Measurements from ENCODE around the gene DTYMK. TPM values are rescaled to one million over a fixed set of nuclear protein-coding genes. Genes with fewer than 3 reads are reported as not detected.
A peak's percentile ranks its signal among the peaks of the same experiment; 100 is the strongest.

DTYMK gene
- total RNA-seq, 2 experiments from 2014 or later: 79.7 to 87.0 TPM

DNA sequence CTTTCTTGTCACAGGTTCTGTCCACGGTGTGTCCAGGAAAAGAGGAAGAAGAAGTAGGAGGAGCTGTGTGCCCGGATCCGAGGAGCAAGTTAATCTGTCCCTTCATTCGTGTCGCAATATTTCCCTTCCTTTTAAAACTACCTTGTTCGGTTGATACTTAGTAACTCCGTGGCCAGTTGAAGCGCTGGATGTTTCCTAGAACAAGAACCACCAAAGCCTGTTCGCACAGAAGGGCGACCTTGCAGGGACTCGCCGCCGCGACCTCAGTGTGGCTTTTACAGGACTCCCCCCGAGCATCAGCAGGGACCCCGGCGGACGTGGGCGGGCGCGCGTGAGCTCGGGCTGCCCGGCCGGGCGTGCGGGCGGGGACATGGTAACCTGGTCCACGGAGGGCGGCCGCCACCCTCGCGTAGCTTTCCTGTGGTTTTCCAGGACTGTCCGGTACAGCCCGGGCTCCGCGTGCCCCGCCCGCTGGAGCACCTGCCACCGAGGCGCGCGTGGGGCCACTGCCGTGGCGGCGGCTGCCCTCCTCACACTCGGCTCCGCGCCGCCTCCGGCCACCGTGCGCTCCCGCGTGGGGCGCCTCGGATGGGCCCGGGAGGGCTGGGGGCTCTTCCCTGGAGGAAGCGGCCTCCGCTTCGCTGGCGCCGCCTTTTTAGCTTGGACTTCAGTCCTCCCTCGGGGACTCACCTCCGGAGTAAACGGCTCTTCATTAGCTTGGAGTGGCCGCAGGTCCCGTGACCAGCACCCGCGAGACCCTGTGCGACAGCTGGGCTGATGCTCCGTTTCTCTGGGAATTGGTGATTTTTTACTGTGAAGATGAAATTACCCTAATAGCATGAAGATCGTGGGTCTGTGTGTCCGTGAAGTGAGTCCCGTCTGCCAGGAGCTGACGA is 38.6 kb upstream of the DTYMK start:
- Mint-ChIP-seq H3K27me3 (no peaks in the 10 kb centered on the region), H3K4me1 (peaks cover 6% of the 10 kb centered on the region), H3K36me3 (ENCODE audit: low read depth) (peaks cover 42% of the 10 kb centered on the region), H3K4me3 (no peak overlapping the region), H3K27ac (no peak overlapping the region), H3K9me3 (peaks cover 11% of the 10 kb centered on the region)
- no peak for DNase-seq
- ChIA-PET CTCF (no interaction called here), POLR2A (no interaction called here)

DNA sequence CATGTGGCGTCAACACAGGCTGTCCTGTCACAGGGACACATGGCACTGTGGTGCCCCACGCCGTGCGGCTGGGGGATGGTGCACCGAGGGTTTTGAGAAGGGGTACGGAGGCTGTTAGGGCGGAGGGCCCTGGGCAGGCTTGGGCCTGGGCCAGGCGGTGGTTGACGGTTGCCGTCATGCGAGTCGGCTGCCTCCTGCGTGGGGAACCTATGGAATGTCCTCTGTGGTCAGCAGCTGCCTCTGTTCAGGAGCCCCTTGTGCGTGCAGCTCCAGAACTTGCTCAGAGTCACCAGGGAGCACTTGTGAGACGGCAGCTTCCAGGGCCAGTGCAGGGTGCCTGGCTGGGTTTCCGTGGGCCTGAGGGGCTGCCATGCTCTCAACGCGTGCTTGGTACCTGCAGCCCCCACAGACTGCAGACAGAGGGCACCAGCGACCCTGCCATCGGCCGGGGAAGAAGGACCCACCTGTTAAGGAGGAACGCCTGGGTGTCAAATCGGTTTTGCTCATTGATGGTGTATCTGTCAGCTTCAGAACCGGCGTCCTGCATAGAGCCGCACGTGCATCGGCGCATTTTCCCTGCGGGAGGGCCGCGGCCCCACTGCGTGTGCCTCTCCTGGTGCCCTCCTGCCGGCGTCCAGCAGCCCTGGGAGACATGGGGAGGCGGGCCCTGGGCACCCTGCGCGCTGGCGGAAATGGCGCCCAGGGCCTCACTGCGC is 37.8 kb upstream of the DTYMK start:
- POLR2A ChIA-PET: no interaction called here
- Mint-ChIP-seq H3K27ac (no peak overlapping the region), H3K9me3 (peaks cover 11% of the 10 kb centered on the region), H3K27me3 (no peaks in the 10 kb centered on the region), H3K36me3 (ENCODE audit: low read depth) (peaks cover 43% of the 10 kb centered on the region), H3K4me1 (no peaks in the 10 kb centered on the region), H3K4me3 (no peak overlapping the region)
- no peak for DNase-seq
- CTCF ChIA-PET: no interaction called here

DNA sequence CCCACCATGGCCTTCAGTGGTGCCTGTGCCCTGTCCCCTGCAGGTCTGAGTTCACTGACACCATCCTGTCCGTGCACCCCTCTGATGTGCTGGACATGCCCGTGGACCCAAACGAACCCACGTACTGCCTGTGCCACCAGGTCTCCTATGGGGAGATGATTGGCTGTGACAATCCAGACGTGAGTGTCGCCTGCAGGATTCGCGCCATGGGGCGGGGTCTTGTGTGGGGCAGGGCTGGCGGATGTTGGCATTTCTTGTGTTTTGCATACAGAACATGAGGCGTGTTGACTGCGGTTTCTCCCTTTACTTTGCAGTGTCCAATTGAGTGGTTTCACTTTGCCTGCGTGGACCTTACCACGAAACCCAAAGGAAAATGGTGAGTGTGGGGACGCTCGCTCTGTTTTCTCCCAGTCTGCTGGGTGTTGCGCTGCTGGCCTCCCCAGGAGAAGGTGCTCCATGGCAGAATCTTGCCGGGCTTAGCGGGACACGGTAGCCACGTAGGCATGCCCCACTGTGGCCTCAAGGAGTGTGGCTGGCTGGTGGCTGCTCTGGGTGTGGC is 36.4 kb upstream of the DTYMK start:
- ChIA-PET POLR2A (no interaction called here), CTCF (interaction anchor here (1.3 kb wide), 1 partner anchor 156 kb away, joined by 4 read pairs; no protein-coding TSS in a partner anchor)
- H3K27ac Mint-ChIP-seq: no peak overlapping the region
- no peaks in the 10 kb centered on the region for H3K27me3 Mint-ChIP-seq
- peaks cover 43% of the 10 kb centered on the region for H3K36me3 Mint-ChIP-seq (ENCODE audit: low read depth)
- no peak for DNase-seq
- no peaks in the 10 kb centered on the region for H3K4me1 Mint-ChIP-seq
- peaks cover 11% of the 10 kb centered on the region for H3K9me3 Mint-ChIP-seq
- no peak overlapping the region for H3K4me3 Mint-ChIP-seq

DNA sequence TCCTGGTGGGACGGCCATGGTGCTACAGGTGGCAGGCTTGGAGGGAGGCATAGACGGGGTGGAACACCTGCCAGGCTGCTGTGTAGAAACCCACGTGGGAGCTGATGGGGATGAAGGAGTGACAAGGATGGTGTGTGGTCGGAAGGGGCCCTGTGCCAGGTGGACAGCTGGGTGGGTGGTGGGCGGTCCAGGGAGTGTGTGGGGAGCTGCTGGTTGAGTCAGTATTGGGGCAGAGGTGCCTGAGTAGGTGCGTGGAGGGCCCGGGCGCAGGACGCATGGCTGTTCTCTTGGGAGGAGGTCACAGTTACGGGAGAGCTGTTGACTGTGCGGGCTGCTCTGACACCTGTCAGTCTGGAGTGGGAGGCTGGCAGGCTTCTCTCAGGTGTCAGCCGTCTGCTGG is 35.2 kb upstream of the DTYMK start:
- no peak for DNase-seq
- Mint-ChIP-seq H3K36me3 (ENCODE audit: low read depth) (peaks cover 43% of the 10 kb centered on the region), H3K27me3 (no peaks in the 10 kb centered on the region), H3K9me3 (peaks cover 11% of the 10 kb centered on the region), H3K4me3 (no peak overlapping the region), H3K4me1 (peaks cover 2% of the 10 kb centered on the region), H3K27ac (no peak overlapping the region)
- ChIA-PET CTCF (interaction anchor here (1.3 kb wide), 1 partner anchor 157 kb away, joined by 4 read pairs; no protein-coding TSS in a partner anchor), POLR2A (no interaction called here)

DNA sequence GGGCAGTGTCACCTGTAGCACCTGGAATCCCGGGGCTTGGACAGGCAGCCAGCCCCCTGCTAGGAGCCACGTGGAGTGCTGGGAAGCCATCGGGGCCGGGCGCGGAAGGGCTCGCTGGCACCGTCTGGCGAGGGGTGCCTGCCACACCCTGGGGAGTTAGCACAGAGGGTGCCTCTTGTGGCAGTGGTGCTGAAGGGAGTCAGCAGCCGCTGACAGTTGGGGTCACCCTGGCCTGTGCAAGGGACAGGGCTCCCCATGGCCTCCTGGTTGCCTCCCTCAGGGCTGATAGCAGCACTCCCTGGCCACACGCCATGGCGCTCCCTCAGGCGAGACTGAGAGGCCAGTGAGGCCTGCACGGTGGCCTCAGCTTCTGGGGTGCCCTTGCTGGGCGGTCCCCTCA is 33.9 kb upstream of the DTYMK start:
- POLR2A ChIA-PET: no interaction called here
- no peak for DNase-seq
- CTCF ChIA-PET: no interaction called here
- H3K4me3 Mint-ChIP-seq: no peak overlapping the region
- peaks cover 2% of the 10 kb centered on the region for H3K4me1 Mint-ChIP-seq
- no peak overlapping the region for H3K27ac Mint-ChIP-seq
- no peaks in the 10 kb centered on the region for H3K27me3 Mint-ChIP-seq
- peaks cover 48% of the 10 kb centered on the region for H3K36me3 Mint-ChIP-seq (ENCODE audit: low read depth)
- H3K9me3 Mint-ChIP-seq: peaks cover 11% of the 10 kb centered on the region

DNA sequence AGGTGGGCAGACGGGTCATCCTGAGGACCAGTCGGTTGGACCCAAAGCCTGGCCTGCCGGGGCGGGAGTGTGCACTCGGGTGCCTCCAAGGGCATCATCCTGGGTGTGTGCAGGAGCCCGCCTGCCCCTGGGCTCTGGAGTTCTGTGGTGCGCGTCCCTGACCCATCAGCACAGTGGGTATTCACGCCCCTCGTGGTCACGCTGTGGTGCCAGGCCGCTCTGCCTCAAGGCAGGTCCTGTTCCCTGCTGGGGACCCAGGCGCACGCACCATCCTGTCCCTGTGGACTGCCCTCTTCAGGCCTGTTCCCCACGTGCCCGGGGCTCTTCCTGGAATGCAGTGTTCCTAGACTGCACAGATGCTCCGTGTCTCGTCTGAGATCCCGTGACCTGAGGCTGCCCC is 33.5 kb upstream of the DTYMK start:
- DNase-seq: no peak
- Mint-ChIP-seq H3K4me1 (peaks cover 2% of the 10 kb centered on the region), H3K9me3 (peaks cover 11% of the 10 kb centered on the region), H3K27me3 (no peaks in the 10 kb centered on the region), H3K36me3 (ENCODE audit: low read depth) (peaks cover 46% of the 10 kb centered on the region), H3K4me3 (no peak overlapping the region), H3K27ac (no peak overlapping the region)
- ChIA-PET POLR2A (no interaction called here), CTCF (interaction anchor here (1.4 kb wide), 1 partner anchor 20 kb away, joined by 5 read pairs; no protein-coding TSS in a partner anchor)

DNA sequence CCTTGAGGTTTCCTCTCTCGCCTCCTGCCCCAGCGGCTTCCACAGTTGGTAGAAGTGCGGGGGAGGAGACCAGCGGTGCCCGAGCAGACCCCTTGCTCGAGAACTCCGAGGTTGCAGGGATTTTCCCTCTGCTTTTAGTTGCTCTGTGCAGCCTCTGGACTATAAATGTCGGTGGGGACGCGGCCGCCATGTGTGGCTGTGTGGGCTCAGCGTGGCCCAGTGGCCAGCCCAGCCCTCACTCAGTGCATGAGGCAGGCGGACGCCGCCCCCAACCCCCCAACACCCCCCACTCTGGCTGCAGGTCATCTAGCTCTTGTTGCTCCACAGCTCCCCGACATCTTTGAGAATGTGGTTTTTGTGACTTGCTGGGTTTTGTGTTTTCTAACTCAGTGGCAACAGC is 32.5 kb upstream of the DTYMK start:
- DNase-seq: no peak
- ChIA-PET CTCF (interaction anchor here (1.1 to 1.6 kb wide), 3 partner anchors 10 to 21 kb away, joined by 3 to 5 read pairs (median 3); no protein-coding TSS in a partner anchor), POLR2A (no interaction called here)
- no peak overlapping the region for H3K4me3 Mint-ChIP-seq
- peaks cover 2% of the 10 kb centered on the region for H3K4me1 Mint-ChIP-seq
- H3K36me3 Mint-ChIP-seq (ENCODE audit: low read depth): peaks cover 50% of the 10 kb centered on the region
- no peaks in the 10 kb centered on the region for H3K27me3 Mint-ChIP-seq
- H3K27ac Mint-ChIP-seq: no peak overlapping the region
- H3K9me3 Mint-ChIP-seq: peaks cover 9% of the 10 kb centered on the region

DNA sequence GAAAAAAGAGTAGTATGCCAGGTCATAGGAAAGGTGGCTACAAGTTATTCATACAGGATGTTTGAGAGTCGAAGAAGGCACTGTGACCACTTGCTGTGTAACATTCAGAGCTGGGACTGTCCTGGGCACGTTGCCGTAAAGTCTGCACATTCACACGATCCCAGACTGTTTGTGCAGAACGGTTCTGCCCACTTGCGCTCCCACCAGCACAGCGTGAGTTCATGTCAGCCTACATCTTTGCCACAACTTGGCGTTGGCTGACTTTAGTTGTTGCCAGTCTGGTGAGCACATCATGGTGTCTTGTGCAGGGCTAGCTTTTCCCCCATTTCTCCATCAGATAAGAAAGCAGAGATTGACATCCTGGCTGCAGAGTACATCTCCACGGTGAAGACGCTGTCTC is 22.3 kb upstream of the DTYMK start:
- POLR2A ChIA-PET: no interaction called here
- no peaks in the 10 kb centered on the region for H3K27me3 Mint-ChIP-seq
- peaks cover 59% of the 10 kb centered on the region for H3K36me3 Mint-ChIP-seq (ENCODE audit: low read depth)

DNA sequence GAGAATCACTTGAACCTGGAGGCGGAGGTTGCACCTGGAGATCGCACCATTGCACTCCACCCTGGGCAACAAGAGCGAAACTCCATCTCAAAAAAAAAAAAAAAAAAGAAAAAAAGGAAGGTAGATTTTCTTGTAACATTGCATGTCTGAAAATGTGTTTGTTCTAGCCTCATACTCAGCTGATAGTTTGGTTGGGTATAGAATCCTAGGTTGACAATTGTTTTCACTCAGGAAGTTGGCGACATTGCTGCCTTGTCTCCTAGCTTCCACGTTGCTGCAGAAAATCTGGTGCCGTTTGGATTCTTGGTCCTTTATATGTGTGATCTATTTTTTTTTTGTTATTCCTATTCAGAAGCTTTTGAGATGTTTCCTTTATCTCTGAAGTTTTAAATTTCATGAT is 19.9 kb upstream of the DTYMK start:
- Mint-ChIP-seq H3K36me3 (ENCODE audit: low read depth) (peaks cover 50% of the 10 kb centered on the region), H3K27ac (no peak overlapping the region), H3K4me1 (peaks cover 8% of the 10 kb centered on the region), H3K4me3 (no peak overlapping the region), H3K27me3 (no peaks in the 10 kb centered on the region), H3K9me3 (peaks cover 7% of the 10 kb centered on the region)
- DNase-seq: no peak
- POLR2A ChIA-PET: interaction anchor here (0.6 kb wide), 1 partner anchor 153 kb away, joined by 4 read pairs; no protein-coding TSS in a partner anchor
- CTCF ChIA-PET: interaction anchor here (0.7 to 0.9 kb wide), 3 partner anchors 9 to 245 kb away, joined by 4 to 5 read pairs (median 4); no protein-coding TSS in a partner anchor

More for the DNA sequence above, 22.3 kb upstream of the DTYMK start:
- Mint-ChIP-seq H3K4me1 (peaks cover 1% of the 10 kb centered on the region), H3K27ac (no peak overlapping the region), H3K4me3 (no peak overlapping the region), H3K9me3 (peaks cover 7% of the 10 kb centered on the region)
- no peak for DNase-seq
- CTCF ChIA-PET: interaction anchor here (1.2 kb wide), 1 partner anchor 35 kb away, joined by 3 read pairs; no protein-coding TSS in a partner anchor

DNA sequence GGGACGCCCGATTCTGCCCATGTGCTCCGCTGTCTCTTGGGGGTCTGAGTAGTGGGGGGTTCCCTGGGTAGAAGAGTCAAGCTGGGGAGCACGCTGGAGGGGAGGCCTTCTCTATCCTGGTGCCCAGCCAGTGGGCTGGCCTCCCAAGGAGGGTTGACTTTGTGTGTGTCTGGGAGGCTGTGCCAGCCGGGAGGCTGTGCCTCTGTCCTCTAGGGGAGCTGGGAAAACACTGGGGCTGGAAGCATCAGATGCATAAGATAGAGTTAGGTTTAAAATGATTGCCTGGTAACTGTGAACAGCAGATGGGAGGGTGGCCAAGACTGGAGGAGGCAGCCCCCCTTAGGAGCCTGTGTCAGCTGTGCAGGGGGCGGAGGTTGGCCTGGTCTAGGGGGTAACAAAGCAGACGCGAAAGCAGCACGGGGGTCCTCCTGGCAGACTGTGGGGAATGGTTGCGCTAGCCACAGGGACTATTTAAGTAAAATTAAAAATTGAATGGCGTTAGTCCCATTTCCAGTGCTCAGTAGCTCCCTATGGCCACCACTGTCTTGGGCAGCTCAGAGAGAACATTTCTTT is 16.5 kb upstream of the DTYMK start:
- Mint-ChIP-seq H3K4me1 (peaks cover 25% of the 10 kb centered on the region), H3K27me3 (no peaks in the 10 kb centered on the region), H3K27ac (peak overlapping the region; percentile 72), H3K9me3 (peaks cover 7% of the 10 kb centered on the region), H3K36me3 (ENCODE audit: low read depth) (peaks cover 31% of the 10 kb centered on the region), H3K4me3 (peak overlapping the region; percentile 83)
- no peak for DNase-seq
- CTCF ChIA-PET: interaction anchor here (0.6 to 6.0 kb wide), 8 partner anchors 9 to 363 kb away, joined by 3 to 37 read pairs (median 8); partner anchors contain the start of genes D2HGDH and DTYMK
- POLR2A ChIA-PET: no interaction called here

DNA sequence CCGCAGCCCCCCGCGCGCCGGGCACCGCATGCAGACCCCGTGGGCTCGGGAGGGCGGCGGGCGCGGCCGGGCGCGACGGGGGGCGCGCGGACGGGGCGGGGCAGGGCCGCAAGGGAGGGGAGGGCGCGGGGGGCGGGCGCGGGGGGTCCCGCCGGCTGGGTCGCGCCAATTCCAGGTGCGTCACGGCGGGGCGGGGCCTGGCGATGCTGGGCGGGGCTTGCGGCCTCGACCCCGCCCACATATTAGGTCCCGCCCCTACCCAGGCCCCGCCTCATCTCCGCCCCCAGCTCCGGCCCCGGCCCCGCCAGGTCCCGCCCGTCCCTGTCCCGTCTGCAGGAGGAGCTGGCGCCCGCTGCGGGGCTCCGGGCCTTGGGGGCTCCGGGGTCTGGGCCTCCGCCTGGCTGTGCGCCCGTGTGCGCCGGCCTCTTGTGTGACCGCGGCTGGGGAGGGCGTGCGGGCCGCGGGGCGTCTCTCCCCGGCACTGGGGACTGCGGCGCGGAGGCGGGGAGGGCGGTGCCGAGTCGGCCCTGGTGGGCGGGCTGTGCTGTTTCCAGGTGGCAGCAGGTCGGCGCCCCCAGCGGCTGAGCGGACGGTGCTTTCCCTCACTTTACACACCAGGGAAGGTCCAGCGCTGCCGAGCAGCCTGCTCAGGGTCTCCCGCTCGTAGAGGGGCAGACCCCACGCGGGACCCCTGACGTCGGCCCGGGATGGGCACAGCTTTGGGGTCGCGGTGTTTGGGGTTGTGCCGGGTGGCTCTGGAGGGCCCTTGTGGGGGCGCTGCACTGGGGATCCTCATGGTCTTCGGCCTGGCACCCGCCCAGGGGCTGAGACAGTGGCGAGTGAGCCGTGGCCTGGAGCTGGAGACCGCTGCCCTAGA is 15.8 kb upstream of the DTYMK start:
- peaks cover 7% of the 10 kb centered on the region for H3K9me3 Mint-ChIP-seq
- H3K27me3 Mint-ChIP-seq: no peaks in the 10 kb centered on the region
- H3K27ac Mint-ChIP-seq: peak overlapping the region; percentile 72
- peaks cover 26% of the 10 kb centered on the region for H3K36me3 Mint-ChIP-seq (ENCODE audit: low read depth)
- DNase-seq: peak; percentile 85
- POLR2A ChIA-PET: interaction anchor here (1.4 kb wide), 1 partner anchor 32 kb away, joined by 3 read pairs; the partner anchor contains the start of gene D2HGDH
- CTCF ChIA-PET: interaction anchor here (0.6 to 6.0 kb wide), 11 partner anchors 10 to 364 kb away, joined by 3 to 37 read pairs (median 3); partner anchors contain the start of genes D2HGDH and DTYMK
- peak overlapping the region; percentile 83 for H3K4me3 Mint-ChIP-seq
- peaks cover 25% of the 10 kb centered on the region for H3K4me1 Mint-ChIP-seq

Data from activated CD4-positive, alpha-beta T cell treated with anti-CD3 and anti-CD28 coated beads, Interleukin-2, amount 10 ng/mL, durations not matched to agents 7 days and 5 days (primary cell).